Fibroblast of lung (primary cell): Measurements from ENCODE around the gene CDH12. TPM values are rescaled to one million over a fixed set of nuclear protein-coding genes. Genes with fewer than 3 reads are reported as not detected.
"Not testable (repeated sequence)": the region's sequence is repeated elsewhere in the genome, so short reads cannot be mapped to it uniquely, and the experiment has no call there.

ENCODE experiments used
- DNase-seq, 2 donors: peaks; one replicate each; pipeline versions ENCODE4 v3.0.0 to v3.0.0-alpha.2; 2010; ENCODE audit warnings: low read depth in 2 of 2
- H2AFZ ChIP-seq: 2 replicates; pipeline ENCODE4 v1.5.1; 2012; ENCODE audit warnings: low read length, control low read depth, inconsistent platforms
- H3K27ac ChIP-seq: 2 replicates; pipeline ENCODE4 v1.5.1; 2011; ENCODE audit warnings: low read length, control low read depth; ENCODE audit not compliant: insufficient read depth
- H3K27me3 ChIP-seq: 2 replicates; pipeline ENCODE4 v1.5.1; 2011; ENCODE audit warnings: mild to moderate bottlenecking, low read length; ENCODE audit not compliant: control insufficient read depth, insufficient read depth
- H3K36me3 ChIP-seq: 2 replicates; pipeline ENCODE4 v1.5.1; 2011; ENCODE audit warnings: low read length; ENCODE audit not compliant: control insufficient read depth, insufficient read depth
- H3K4me1 ChIP-seq: 2 replicates; pipeline ENCODE4 v1.5.1; 2011; ENCODE audit warnings: low read length; ENCODE audit not compliant: control insufficient read depth, insufficient read depth; ENCODE audit errors: extremely low read depth
- H3K4me2 ChIP-seq: 2 replicates; pipeline ENCODE4 v1.5.1; 2011; ENCODE audit warnings: low read length, control low read depth; ENCODE audit not compliant: insufficient read depth; ENCODE audit errors: extremely low read depth
- H3K4me3 ChIP-seq, 4 experiments: fragments of 200-600 bp in 1 of 4; sonication (generic) in 1 of 4; replicated peaks in 1 of 4; 2 replicates each; pipeline ENCODE4 v1.5.1; 2011 to 2016; ENCODE audit warnings: low read length in 4 of 4, low read depth in 3 of 4, mild to moderate bottlenecking in 3 of 4, control low read depth in 2 of 4, inconsistent platforms in 1 of 4, mixed read lengths in 1 of 4; ENCODE audit not compliant: insufficient read depth in 1 of 4; ENCODE audit errors: control extremely low read depth in 1 of 4
- H3K79me2 ChIP-seq: 2 replicates; pipeline ENCODE4 v1.5.1; 2012; ENCODE audit warnings: mild to moderate bottlenecking, low read length, inconsistent platforms; ENCODE audit not compliant: control insufficient read depth, insufficient read depth
- H3K9ac ChIP-seq: 2 replicates; pipeline ENCODE4 v1.5.1; 2011; ENCODE audit warnings: mild to moderate bottlenecking, low read length, control low read depth; ENCODE audit not compliant: insufficient read depth
- H3K9me3 ChIP-seq: 2 replicates; pipeline ENCODE4 v1.5.1; 2012; ENCODE audit warnings: low read depth, low read length; ENCODE audit not compliant: control insufficient read depth, insufficient read depth
- H4K20me1 ChIP-seq: 2 replicates; pipeline ENCODE4 v1.5.1; 2011; ENCODE audit warnings: low read length; ENCODE audit not compliant: control insufficient read depth, insufficient read depth; ENCODE audit errors: extremely low read depth
- EZH2 ChIP-seq: IDR thresholded peaks from 2 replicates; pipeline ENCODE4 v1.5.1; 2012; ENCODE audit warnings: low read length, control low read depth, mild to moderate bottlenecking; ENCODE audit errors: missing control alignments
- polyA plus RNA-seq, 2 donors: library from polyadenylated mRNA; depleted of rRNA in 1 of 2; stranded (reverse) in 1 of 2; unstranded in 1 of 2; fragments of >200 nt; gene quantifications; 2 replicates each; pipeline ENCODE4 v1.2.1, GENCODE V29; 2011 to 2012; ENCODE audit warnings: missing spikeins in 1 of 2
- total RNA-seq: library from RNA; depleted of rRNA; stranded (reverse); fragments of >200 nt; gene quantifications from 2 replicates; pipeline ENCODE4 v1.2.1, GENCODE V29; 2014
- TF ChIP-seq, protein P1 (sequence below), 2 donors: IDR thresholded peaks in 1 of 2; conservative IDR thresholded peaks in 1 of 2; 1 replicate in 1 of 2; 2 replicates in 1 of 2; pipeline ENCODE4 v1.5.1; 2011 to 2012; ENCODE audit warnings: low read length in 2 of 2, control low read depth in 1 of 2, inconsistent platforms in 1 of 2, low read depth in 1 of 2, mild to moderate bottlenecking in 1 of 2

The CDH12 gene
- total and polyA plus RNA-seq, 2 donors (not counting 1 experiment from before 2014, with no cell fraction given) = 0.02 TPM; not detected in 1

- H3K4me1 ChIP-seq = no peaks in the 10 kb centered on the region
- DNase-seq = no peak
- H3K27ac ChIP-seq = no peak overlapping the region
- no peaks in the 10 kb centered on the region for H3K9me3 ChIP-seq
- H3K4me3 ChIP-seq = no peak overlapping the region
- H3K27me3 ChIP-seq = no peaks in the 10 kb centered on the region
- H4K20me1 ChIP-seq = no peaks in the 10 kb centered on the region
- TF ChIP-seq EZH2 = no peak
- TF ChIP-seq, protein P1, sequence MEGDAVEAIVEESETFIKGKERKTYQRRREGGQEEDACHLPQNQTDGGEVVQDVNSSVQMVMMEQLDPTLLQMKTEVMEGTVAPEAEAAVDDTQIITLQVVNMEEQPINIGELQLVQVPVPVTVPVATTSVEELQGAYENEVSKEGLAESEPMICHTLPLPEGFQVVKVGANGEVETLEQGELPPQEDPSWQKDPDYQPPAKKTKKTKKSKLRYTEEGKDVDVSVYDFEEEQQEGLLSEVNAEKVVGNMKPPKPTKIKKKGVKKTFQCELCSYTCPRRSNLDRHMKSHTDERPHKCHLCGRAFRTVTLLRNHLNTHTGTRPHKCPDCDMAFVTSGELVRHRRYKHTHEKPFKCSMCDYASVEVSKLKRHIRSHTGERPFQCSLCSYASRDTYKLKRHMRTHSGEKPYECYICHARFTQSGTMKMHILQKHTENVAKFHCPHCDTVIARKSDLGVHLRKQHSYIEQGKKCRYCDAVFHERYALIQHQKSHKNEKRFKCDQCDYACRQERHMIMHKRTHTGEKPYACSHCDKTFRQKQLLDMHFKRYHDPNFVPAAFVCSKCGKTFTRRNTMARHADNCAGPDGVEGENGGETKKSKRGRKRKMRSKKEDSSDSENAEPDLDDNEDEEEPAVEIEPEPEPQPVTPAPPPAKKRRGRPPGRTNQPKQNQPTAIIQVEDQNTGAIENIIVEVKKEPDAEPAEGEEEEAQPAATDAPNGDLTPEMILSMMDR (conservative IDR thresholded peaks at IDR 0.05 in 1 of 2, IDR thresholded peaks at IDR 0.05 in 1 of 2; ENCODE audit: low read depth in 1 of 2, low read length in 2 of 2) = no peak
- H3K4me2 ChIP-seq = no peak overlapping the region
- H3K36me3 ChIP-seq = no peaks in the 10 kb centered on the region
- H3K9ac ChIP-seq = no peak overlapping the region
- H3K79me2 ChIP-seq = no peaks in the 10 kb centered on the region
- H2AFZ ChIP-seq = no peak overlapping the region
These were observed 511.7 kb downstream of the CDH12 start for GRCh38 chr5:22341406-22341805.

GRCh38 chr5:22332949-22333348, 520.2 kb downstream of the CDH12 start:
- not testable (repeated sequence) for DNase-seq, H4K20me1 ChIP-seq, H2AFZ ChIP-seq, H3K4me3 ChIP-seq, H3K36me3 ChIP-seq, H3K4me2 ChIP-seq, H3K27me3 ChIP-seq, H3K27ac ChIP-seq, H3K79me2 ChIP-seq, H3K9me3 ChIP-seq, H3K9ac ChIP-seq, H3K4me1 ChIP-seq

GRCh38 chr5:22329683-22330082, 523.5 kb downstream of the CDH12 start:
- no peak for DNase-seq
- Histone ChIP-seq H3K27me3 (no peaks in the 10 kb centered on the region), H3K9me3 (no peaks in the 10 kb centered on the region), H3K9ac (no peak overlapping the region), H4K20me1 (no peaks in the 10 kb centered on the region), H3K36me3 (no peaks in the 10 kb centered on the region), H3K79me2 (no peaks in the 10 kb centered on the region), H3K4me3 (no peak overlapping the region), H2AFZ (no peak overlapping the region), H3K4me2 (no peak overlapping the region), H3K27ac (no peak overlapping the region), H3K4me1 (no peaks in the 10 kb centered on the region)
- TF ChIP-seq, protein P1 (conservative IDR thresholded peaks at IDR 0.05 in 1 of 2, IDR thresholded peaks at IDR 0.05 in 1 of 2; ENCODE audit: low read depth in 1 of 2, low read length in 2 of 2) = no peak
- TF ChIP-seq EZH2 = no peak
